ENCODE data around the gene ANO1.

DNA sequence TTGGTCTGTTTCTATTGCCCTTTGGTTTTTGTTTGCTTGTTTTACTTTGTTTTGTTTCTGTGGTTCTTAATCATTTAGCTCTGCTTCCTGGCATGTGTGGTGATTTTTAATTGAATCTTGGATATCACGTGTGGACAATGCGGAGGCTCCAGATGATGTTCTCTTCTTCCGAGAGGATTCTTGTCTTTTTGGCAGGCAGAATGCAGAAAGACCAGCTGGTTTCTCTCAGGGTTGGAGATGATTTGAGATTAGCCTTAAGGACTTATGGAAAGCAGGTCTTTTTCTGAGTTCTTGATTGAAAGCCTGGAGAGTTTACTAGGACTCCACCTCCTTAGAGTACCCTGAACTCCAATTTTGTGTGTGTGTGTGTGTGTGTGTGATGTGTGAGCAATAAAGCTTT, 21.0 kb upstream of the ANO1 start:
- TF ChIP-seq CTCF (IDR thresholded peaks at IDR 0.05; ENCODE audit: insufficient read depth, low read length, poor library complexity, severe bottlenecking) = no peak
- TF ChIP-seq EZH2phosphoT487 (conservative IDR thresholded peaks at IDR 0.05; ENCODE audit: low read length) = no peak

Data from SU-DHL-6 (cell line).